CD4-positive, alpha-beta T cell treated with Interleukin-1 beta for 1 hour (primary cell): ENCODE results near the gene FOLH1.
"Not testable (repeated sequence)": the region's sequence is repeated elsewhere in the genome, so short reads cannot be mapped to it uniquely, and the experiment has no call there.

Source experiments
- DNase-seq, 2 donors: peaks; one replicate each; pipeline ENCODE4 v3.0.0-alpha.2; 2020 to 2022

FOLH1 gene

DNA sequence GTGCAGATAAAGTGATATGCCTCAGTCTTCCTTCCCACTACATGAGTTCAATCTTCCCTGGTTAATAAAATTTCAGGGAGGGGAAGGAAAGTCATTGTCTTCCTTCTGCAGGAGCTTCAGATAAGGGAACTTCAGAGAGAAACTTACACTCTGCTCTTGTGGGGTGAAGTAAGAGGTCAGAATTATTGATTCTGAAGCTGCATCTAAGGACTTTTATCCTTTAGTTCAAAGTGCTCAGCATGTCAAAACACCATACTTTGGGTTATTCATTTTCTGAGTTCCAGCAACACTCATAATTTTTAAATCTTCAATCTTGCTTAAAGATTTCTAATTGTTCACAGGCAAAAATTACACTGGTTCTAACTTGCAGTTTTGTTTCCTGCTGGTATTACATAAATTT is 33.0 kb downstream of the FOLH1 start:
- not testable (repeated sequence) for DNase-seq

GRCh38 chr11:49174691-49175366 is 33.6 kb downstream of the FOLH1 start:
- DNase-seq: not testable (repeated sequence)

- not testable (repeated sequence) for DNase-seq
These were observed 36.8 kb downstream of the FOLH1 start for GRCh38 chr11:49171613-49172012.

GRCh38 chr11:49169579-49169978 is 38.8 kb downstream of the FOLH1 start:
- DNase-seq: not testable (repeated sequence)

DNA sequence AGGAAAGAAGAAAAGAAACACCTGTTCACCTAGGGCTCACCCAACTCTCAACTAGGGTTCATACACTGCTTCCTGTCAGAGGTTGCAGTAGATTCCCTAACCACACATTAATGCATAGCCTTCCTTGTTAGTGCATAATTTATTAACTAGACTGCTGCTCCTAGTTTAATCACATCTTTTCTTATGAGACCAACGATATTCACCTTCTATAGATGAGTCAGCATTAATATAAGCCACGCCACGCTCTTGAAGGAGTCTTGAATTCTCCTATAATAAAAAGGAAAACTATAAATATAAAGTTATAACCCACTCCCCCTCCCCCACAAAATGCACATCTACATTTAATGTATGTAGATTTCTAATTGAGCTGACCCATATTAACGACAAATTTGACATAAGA is 39.4 kb downstream of the FOLH1 start:
- DNase-seq: not testable (repeated sequence)

DNA sequence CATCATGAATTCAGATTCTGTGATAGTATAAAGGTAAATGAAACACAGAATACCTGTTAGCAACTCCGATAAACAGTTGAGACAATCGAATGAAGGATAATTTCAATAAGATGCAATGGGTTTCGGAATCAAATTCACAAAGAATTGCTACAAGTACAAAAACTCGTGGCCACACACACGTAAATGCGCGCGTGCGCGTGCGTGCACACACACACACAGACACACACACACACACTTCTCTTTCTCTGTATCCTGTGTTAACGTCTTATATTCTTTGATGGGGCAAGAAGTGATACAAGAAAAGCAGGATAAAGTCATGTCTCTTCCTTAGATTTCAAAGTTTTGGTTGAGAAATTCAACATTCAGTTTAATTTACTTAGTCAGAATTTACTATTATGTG is 57.2 kb downstream of the FOLH1 start:
- DNase-seq: no peak

DNA sequence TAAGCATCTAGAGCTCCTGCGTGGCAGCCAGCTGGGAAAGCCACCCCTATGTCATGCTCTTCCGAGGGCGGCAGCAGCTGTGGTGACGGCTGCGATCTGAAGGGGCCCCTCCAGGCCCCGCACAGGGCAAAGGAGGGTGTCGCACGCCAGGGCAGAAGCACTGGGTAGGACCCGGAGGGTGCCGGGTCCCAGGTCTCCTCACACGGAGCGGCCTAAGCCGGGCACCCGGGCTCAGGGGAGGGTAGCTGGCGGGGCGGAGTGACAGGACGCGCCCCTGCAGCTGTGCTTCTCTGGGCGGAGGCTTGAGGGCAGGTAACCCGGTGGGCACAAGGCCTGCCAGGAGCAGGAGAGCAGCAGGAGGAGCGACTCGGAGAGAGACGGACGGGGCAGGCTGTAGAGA is 106.0 kb downstream of the FOLH1 start:
- DNase-seq: not testable (repeated sequence)
